A549 (cell line): Measurements from ENCODE around the gene CHRNA1. TPM values are rescaled to one million over a fixed set of nuclear protein-coding genes. Genes with fewer than 3 reads are reported as not detected.
A peak's percentile ranks its signal among the peaks of the same experiment; 100 is the strongest.

Source experiments
- ATAC-seq, 2 experiments: fragments of 200-7000 bp in 1 of 2; fragments of >200 bp in 1 of 2; cut with Nextera tagmentation in 1 of 2; cut with Tn5 transposase in 1 of 2; 3 replicates each; pipeline versions ENCODE4 v1.8.0 to v1.9.1; 2018 to 2020; ENCODE audit warnings: mild to moderate bottlenecking in 1 of 2, moderate library complexity in 1 of 2
- CTCF ChIA-PET: fragments of 300-600 bp; sonication (Branson Sonifier 250); formaldehyde crosslinking; extraction: SDS; loops from one replicate; lab custom pipeline; 2021; ENCODE audit warnings: antibody characterized with exemption, inconsistent platforms; lab: Yijun Ruan, JAX
- POLR2A ChIA-PET: fragments of 350-600 bp; formaldehyde crosslinking; extraction: SDS; loops from one replicate; lab custom pipeline; 2021; ENCODE audit warnings: antibody characterized with exemption, inconsistent platforms; lab: Yijun Ruan, JAX
- DNase-seq, 2 experiments: peaks; one replicate each; pipeline versions ENCODE4 v3.0.0 to v3.0.0-alpha.2; 2011 to 2016; ENCODE audit warnings: low read depth in 1 of 2, low spot score in 1 of 2
- FAIRE-seq: peaks from 2 replicates; lab custom pipeline; 2011; peaks lifted over from hg19 to GRCh38; lab: Jason Lieb, UNC
- H3K27ac ChIP-seq, 2 experiments: fragments of >200 bp; sonication (Bioruptor Twin); formaldehyde crosslinking; 3 replicates each; pipeline ENCODE4 v1.5.1; 2016 to 2017
- H3K4me1 ChIP-seq: fragments of >200 bp; sonication (Bioruptor Twin); formaldehyde crosslinking; 3 replicates; pipeline ENCODE4 v1.6.1; 2016
- H3K4me2 ChIP-seq: fragments of >200 bp; sonication (Bioruptor Twin); formaldehyde crosslinking; 3 replicates; pipeline ENCODE4 v1.6.1; 2016
- H3K4me3 ChIP-seq: fragments of >200 bp; sonication (Bioruptor Twin); formaldehyde crosslinking; 3 replicates; pipeline ENCODE4 v1.5.1; 2016
- H3K9me3 ChIP-seq: fragments of >200 bp; sonication (Bioruptor Twin); formaldehyde crosslinking; 3 replicates; pipeline ENCODE4 v1.6.1; 2016
- ATOH8 ChIP-seq: fragments of 250-450 bp; sonication (Bioruptor Pico); IDR thresholded peaks from 2 replicates; pipeline ENCODE4 v1.5.0; 2020; ENCODE audit warnings: low read depth, mild to moderate bottlenecking, moderate library complexity
- BHLHE40 ChIP-seq: IDR thresholded peaks from 2 replicates; pipeline ENCODE4 v1.6.1; 2012; ENCODE audit warnings: low read depth, low read length, inconsistent platforms
- CBX2 ChIP-seq: fragments of 200-600 bp; sonication (generic); IDR thresholded peaks from 2 replicates; pipeline ENCODE4 v1.6.1; 2016; ENCODE audit warnings: low read depth, mild to moderate bottlenecking, borderline replicate concordance
- CHD2 ChIP-seq: fragments of 150-350 bp; IDR thresholded peaks from 2 replicates; pipeline ENCODE4 v1.6.1; 2014; ENCODE audit warnings: low read length; ENCODE audit not compliant: partially characterized antibody
- E2F6 ChIP-seq: IDR thresholded peaks from 2 replicates; pipeline ENCODE4 v1.6.1; 2012; ENCODE audit warnings: low read depth, borderline replicate concordance
- EHF ChIP-seq: fragments of 250-450 bp; sonication (Bioruptor Pico); IDR thresholded peaks from 2 replicates; pipeline ENCODE4 v1.5.0; 2020; ENCODE audit warnings: mild to moderate bottlenecking
- EHMT2 ChIP-seq: fragments of 200-600 bp; sonication (generic); IDR thresholded peaks from 2 replicates; pipeline ENCODE4 v1.6.1; 2016; ENCODE audit warnings: antibody characterized with exemption, low read depth, mild to moderate bottlenecking, moderate library complexity
- EP300 ChIP-seq, 2 experiments: fragments of >200 bp; sonication (Bioruptor Twin); formaldehyde crosslinking; IDR thresholded peaks; 2 replicates in 1 of 2; 3 replicates in 1 of 2; pipeline ENCODE4 v1.6.1; 2016 to 2017
- ESRRA ChIP-seq: fragments of 150-350 bp; IDR thresholded peaks from 2 replicates; pipeline ENCODE4 v1.6.1; 2014; ENCODE audit warnings: mild to moderate bottlenecking, low read length, borderline replicate concordance
- FOSL2 ChIP-seq, 2 experiments: fragments of 450-650 bp in 1 of 2; fragments of >200 bp in 1 of 2; sonication (Bioruptor Twin) in 1 of 2; formaldehyde crosslinking; IDR thresholded peaks; 2 replicates each; pipeline versions ENCODE4 v1.5.0 to v1.6.1; 2016 to 2020; ENCODE audit warnings: mild to moderate bottlenecking in 1 of 2, moderate library complexity in 1 of 2
- FOXS1 ChIP-seq: fragments of 250-450 bp; sonication (Bioruptor Pico); IDR thresholded peaks from 2 replicates; pipeline ENCODE4 v1.5.0; 2020; ENCODE audit warnings: mild to moderate bottlenecking, moderate library complexity
- HDAC2 ChIP-seq: fragments of 200-600 bp; sonication (generic); IDR thresholded peaks from 2 replicates; pipeline ENCODE4 v1.6.1; 2016
- HOXB5 ChIP-seq: fragments of 250-450 bp; sonication (Bioruptor Pico); IDR thresholded peaks from 2 replicates; pipeline ENCODE4 v1.5.0; 2020; ENCODE audit warnings: mild to moderate bottlenecking, moderate library complexity
- JUN ChIP-seq, 2 experiments: fragments of >200 bp; sonication (Bioruptor Twin); formaldehyde crosslinking; IDR thresholded peaks; 2 replicates in 1 of 2; 3 replicates in 1 of 2; pipeline ENCODE4 v1.6.1; 2016 to 2017
- JUNB ChIP-seq: fragments of >200 bp; sonication (Bioruptor Twin); formaldehyde crosslinking; IDR thresholded peaks from 2 replicates; pipeline ENCODE4 v1.6.1; 2016
- KDM1A ChIP-seq: fragments of 200-600 bp; sonication (generic); IDR thresholded peaks from 2 replicates; pipeline ENCODE4 v1.6.1; 2016; ENCODE audit warnings: low read depth, mild to moderate bottlenecking
- MAFK ChIP-seq: fragments of 450-650 bp; IDR thresholded peaks from 2 replicates; pipeline ENCODE4 v1.6.1; 2014; ENCODE audit not compliant: partially characterized antibody
- MAX ChIP-seq: IDR thresholded peaks from 2 replicates; pipeline ENCODE4 v1.6.1; 2012
- MAZ ChIP-seq: fragments of 150-350 bp; IDR thresholded peaks from 2 replicates; pipeline ENCODE4 v1.6.1; 2014; ENCODE audit warnings: antibody characterized with exemption, low read depth, low read length, borderline replicate concordance
- NPAS2 ChIP-seq: fragments of 250-450 bp; sonication (Bioruptor Pico); IDR thresholded peaks from 2 replicates; pipeline ENCODE4 v1.8.0; 2022; ENCODE audit warnings: mild to moderate bottlenecking, moderate library complexity, borderline replicate concordance
- NR3C1 ChIP-seq: fragments of >200 bp; sonication (Bioruptor Twin); formaldehyde crosslinking; IDR thresholded peaks from 3 replicates; pipeline ENCODE4 v1.6.1; 2017
- PHF8 ChIP-seq: fragments of 200-600 bp; sonication (generic); IDR thresholded peaks from 2 replicates; pipeline ENCODE4 v1.6.1; 2016; ENCODE audit warnings: low read depth, mild to moderate bottlenecking, antibody characterized with exemption, moderate library complexity, borderline replicate concordance
- POLR2A ChIP-seq: IDR thresholded peaks from 2 replicates; pipeline ENCODE4 v1.6.1; 2012; ENCODE audit warnings: mild to moderate bottlenecking, low read length
- RAD21 ChIP-seq, 2 experiments: fragments of >200 bp in 1 of 2; sonication (Bioruptor Twin) in 1 of 2; formaldehyde crosslinking in 1 of 2; IDR thresholded peaks in 1 of 2; conservative IDR thresholded peaks in 1 of 2; 2 replicates in 1 of 2; 3 replicates in 1 of 2; pipeline ENCODE4 v1.6.1; 2012 to 2018; ENCODE audit warnings: inconsistent platforms in 1 of 2
- RARB ChIP-seq: fragments of 250-450 bp; sonication (Bioruptor Pico); IDR thresholded peaks from 2 replicates; pipeline ENCODE4 v1.8.0; 2021; ENCODE audit warnings: mild to moderate bottlenecking, moderate library complexity
- SMC3 ChIP-seq: fragments of >200 bp; sonication (Bioruptor Twin); formaldehyde crosslinking; IDR thresholded peaks from 3 replicates; pipeline ENCODE4 v1.6.1; 2018; ENCODE audit warnings: inconsistent platforms
- SREBF2 ChIP-seq: fragments of 450-650 bp; IDR thresholded peaks from 2 replicates; pipeline ENCODE4 v1.6.1; 2014; ENCODE audit warnings: mild to moderate bottlenecking, moderate library complexity
- TP53 ChIP-seq: fragments of 250-450 bp; sonication (Bioruptor Pico); IDR thresholded peaks from 2 replicates; pipeline ENCODE4 v1.5.0; 2021; ENCODE audit warnings: mild to moderate bottlenecking, moderate library complexity
- USF2 ChIP-seq: fragments of 450-650 bp; IDR thresholded peaks from 2 replicates; pipeline ENCODE4 v1.6.1; 2014; ENCODE audit warnings: antibody characterized with exemption
- ZC3H11A ChIP-seq: fragments of 450-650 bp; IDR thresholded peaks from 2 replicates; pipeline ENCODE4 v1.6.1; 2014; ENCODE audit warnings: antibody characterized with exemption, mild to moderate bottlenecking
- ZFP36 ChIP-seq: fragments of 450-650 bp; IDR thresholded peaks from 2 replicates; pipeline ENCODE4 v1.6.1; 2014; ENCODE audit warnings: borderline replicate concordance; ENCODE audit not compliant: partially characterized antibody
- ZSCAN20 ChIP-seq: fragments of 250-450 bp; sonication (Bioruptor Pico); IDR thresholded peaks from 2 replicates; pipeline ENCODE4 v1.8.0; 2022; ENCODE audit warnings: mild to moderate bottlenecking, moderate library complexity
- WGBS: methylation state at CpG from one replicate; pipeline ENCODE4 v1.1.6; 2017; ENCODE audit errors: missing lambda C conversion rate; 5-methylcytosine and 5-hydroxymethylcytosine counted together
- polyA plus RNA-seq, 4 experiments: library from polyadenylated mRNA; depleted of rRNA in 3 of 4; stranded (reverse); fragments of >200 nt; fragmentation: RNase III in 1 of 4; extraction: RNeasy Plus Mini Kit Qiagen cat#74134 plus additional on column Dnase treatment in 1 of 4; gene quantifications; 2 replicates in 3 of 4; 3 replicates in 1 of 4; pipeline ENCODE4 v1.2.3, GENCODE V29; 2011 to 2017
- TF ChIP-seq, protein P1 (sequence below): fragments of >200 bp; sonication (Bioruptor Twin); formaldehyde crosslinking; IDR thresholded peaks from 3 replicates; pipeline ENCODE4 v1.5.1; 2016
- TF ChIP-seq, protein P2 (sequence below): fragments of 250-450 bp; sonication (Bioruptor Pico); IDR thresholded peaks from 2 replicates; pipeline ENCODE4 v1.5.0; 2021; ENCODE audit warnings: mild to moderate bottlenecking, moderate library complexity, borderline replicate concordance
- TF ChIP-seq, protein P3 (sequence below): fragments of >200 bp; sonication (Bioruptor Twin); formaldehyde crosslinking; IDR thresholded peaks from 2 replicates; pipeline ENCODE4 v1.6.1; 2016

CHRNA1 gene
- polyA plus RNA-seq, 2 of the 4 experiments (the other 2 are of a cell fraction), result not detected

DNA sequence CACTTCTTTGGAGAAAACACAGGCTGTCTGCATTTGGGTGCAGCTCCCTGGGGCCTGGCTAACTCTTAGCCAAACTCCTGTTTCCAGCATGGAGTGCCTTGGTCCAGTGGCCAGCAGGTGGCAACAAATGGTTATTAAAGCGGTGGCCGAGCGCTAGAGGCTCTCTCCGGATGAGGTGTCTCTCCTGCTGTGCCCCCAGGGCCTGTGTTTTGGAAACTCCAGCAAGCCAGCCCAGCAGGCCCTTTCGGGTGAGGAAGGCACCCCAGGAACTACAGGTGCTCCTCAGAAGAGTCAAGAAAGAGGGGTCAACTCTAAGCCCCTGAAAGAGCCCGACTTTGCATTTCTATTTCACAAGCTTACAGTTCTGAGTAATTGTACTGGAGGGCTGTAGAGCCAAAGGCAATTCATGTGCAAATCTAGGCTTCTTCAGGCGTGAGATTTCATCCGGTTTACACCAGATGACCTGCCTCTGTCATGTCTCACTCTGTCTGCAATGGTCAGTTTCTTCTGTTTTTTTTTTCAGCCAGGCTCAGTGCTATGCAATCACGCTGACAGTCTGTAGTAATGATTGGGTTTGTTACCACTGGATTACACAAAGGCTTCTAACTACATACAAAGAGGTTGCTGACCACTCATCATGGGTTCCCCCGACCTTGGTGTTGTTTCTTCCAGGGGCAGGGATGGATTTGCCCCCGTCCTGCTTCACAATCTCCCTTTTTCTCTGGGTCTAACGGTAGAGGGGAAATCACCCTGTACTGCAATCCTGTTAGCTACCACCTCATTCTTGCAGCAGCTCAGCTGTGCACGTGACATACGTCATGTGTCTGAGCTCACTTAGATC lies 7.6 kb upstream of the CHRNA1 start:
- peak; percentile 99 for ATAC-seq
- FAIRE-seq, result no peak
- Histone ChIP-seq H3K4me3 (no peak overlapping the region), H3K4me1 (peaks cover 7% of the 10 kb centered on the region), H3K4me2 (peak overlapping the region; percentile 73), H3K27ac (peak overlapping the region; percentile 41 to 77; a peak in 5 of 6 replicates), H3K9me3 (no peaks in the 10 kb centered on the region)
- POLR2A ChIA-PET, result interaction anchor here (0.6 to 1.9 kb wide), 4 partner anchors 201 to 426 kb away, joined by 3 to 6 read pairs (median 4); no protein-coding TSS in a partner anchor
- DNase-seq, result peak; percentile 70 to 87
- 36% methylated on average over 14 of the region's 14 CpGs for WGBS
- CTCF ChIA-PET, result interaction anchor here (0.5 to 10.8 kb wide), 69 partner anchors 7 to 1357 kb away, joined by 3 to 274 read pairs (median 5); partner anchors contain the start of genes CHN1 and CHRNA1
- TF ChIP-seq EP300 (IDR thresholded peaks at IDR 0.05) (no peak), NPAS2 (CRISPR knock-in tag) (no peak), MAZ (no peak), TP53 (CRISPR knock-in tag) (no peak), ZFP36 (no peak), MAFK (no peak), HDAC2 (no peak), CHD2 (no peak), MAX (no peak), JUNB (no peak), EHMT2 (no peak), SMC3 (peak; percentile 95), ATOH8 (no peak), CBX2 (no peak), RARB (no peak), USF2 (peak; percentile 59), KDM1A (no peak), FOXS1 (CRISPR knock-in tag) (no peak), FOSL2 (IDR thresholded peaks at IDR 0.05) (no peak), FOSL2 (CRISPR knock-in tag; IDR thresholded peaks at IDR 0.05) (no peak), POLR2A (no peak), E2F6 (no peak), SREBF2 (no peak), PHF8 (no peak), ZSCAN20 (CRISPR knock-in tag) (no peak), HOXB5 (CRISPR knock-in tag) (no peak), EHF (CRISPR knock-in tag) (no peak), JUN (IDR thresholded peaks at IDR 0.05) (no peak), RAD21 (conservative IDR thresholded peaks at IDR 0.05 in 1 of 2, IDR thresholded peaks at IDR 0.05 in 1 of 2) (peak; percentile 96 to 97), NR3C1 (no peak), ZC3H11A (no peak), BHLHE40 (no peak), ESRRA (no peak)
- TF ChIP-seq, protein P1, sequence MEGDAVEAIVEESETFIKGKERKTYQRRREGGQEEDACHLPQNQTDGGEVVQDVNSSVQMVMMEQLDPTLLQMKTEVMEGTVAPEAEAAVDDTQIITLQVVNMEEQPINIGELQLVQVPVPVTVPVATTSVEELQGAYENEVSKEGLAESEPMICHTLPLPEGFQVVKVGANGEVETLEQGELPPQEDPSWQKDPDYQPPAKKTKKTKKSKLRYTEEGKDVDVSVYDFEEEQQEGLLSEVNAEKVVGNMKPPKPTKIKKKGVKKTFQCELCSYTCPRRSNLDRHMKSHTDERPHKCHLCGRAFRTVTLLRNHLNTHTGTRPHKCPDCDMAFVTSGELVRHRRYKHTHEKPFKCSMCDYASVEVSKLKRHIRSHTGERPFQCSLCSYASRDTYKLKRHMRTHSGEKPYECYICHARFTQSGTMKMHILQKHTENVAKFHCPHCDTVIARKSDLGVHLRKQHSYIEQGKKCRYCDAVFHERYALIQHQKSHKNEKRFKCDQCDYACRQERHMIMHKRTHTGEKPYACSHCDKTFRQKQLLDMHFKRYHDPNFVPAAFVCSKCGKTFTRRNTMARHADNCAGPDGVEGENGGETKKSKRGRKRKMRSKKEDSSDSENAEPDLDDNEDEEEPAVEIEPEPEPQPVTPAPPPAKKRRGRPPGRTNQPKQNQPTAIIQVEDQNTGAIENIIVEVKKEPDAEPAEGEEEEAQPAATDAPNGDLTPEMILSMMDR, result peak; percentile 93
- TF ChIP-seq, protein P2, sequence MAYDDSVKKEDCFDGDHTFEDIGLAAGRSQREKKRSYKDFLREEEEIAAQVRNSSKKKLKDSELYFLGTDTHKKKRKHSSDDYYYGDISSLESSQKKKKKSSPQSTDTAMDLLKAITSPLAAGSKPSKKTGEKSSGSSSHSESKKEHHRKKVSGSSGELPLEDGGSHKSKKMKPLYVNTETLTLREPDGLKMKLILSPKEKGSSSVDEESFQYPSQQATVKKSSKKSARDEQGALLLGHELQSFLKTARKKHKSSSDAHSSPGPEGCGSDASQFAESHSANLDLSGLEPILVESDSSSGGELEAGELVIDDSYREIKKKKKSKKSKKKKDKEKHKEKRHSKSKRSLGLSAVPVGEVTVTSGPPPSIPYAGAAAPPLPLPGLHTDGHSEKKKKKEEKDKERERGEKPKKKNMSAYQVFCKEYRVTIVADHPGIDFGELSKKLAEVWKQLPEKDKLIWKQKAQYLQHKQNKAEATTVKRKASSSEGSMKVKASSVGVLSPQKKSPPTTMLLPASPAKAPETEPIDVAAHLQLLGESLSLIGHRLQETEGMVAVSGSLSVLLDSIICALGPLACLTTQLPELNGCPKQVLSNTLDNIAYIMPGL (CRISPR knock-in tag), result no peak
- TF ChIP-seq, protein P3, sequence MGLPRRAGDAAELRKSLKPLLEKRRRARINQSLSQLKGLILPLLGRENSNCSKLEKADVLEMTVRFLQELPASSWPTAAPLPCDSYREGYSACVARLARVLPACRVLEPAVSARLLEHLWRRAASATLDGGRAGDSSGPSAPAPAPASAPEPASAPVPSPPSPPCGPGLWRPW, result no peak
